Endothelial cell of umbilical vein (primary cell): ENCODE data around the gene ACTBL2. TPM values are rescaled to one million over a fixed set of nuclear protein-coding genes. Genes with fewer than 3 reads are reported as not detected.
A peak's percentile ranks its signal among the peaks of the same experiment; 100 is the strongest.

Experiments
- BruUV-seq: library from RNA; stranded (reverse); fragments of 400-500 nt; replicated peaks from 2 replicates; lab custom pipeline; 2021; lab: Mats Ljungman, UMichigan
- CTCF ChIA-PET: fragments of 300-600, 350-600 bp; sonication (Branson Sonifier 250); formaldehyde crosslinking; loops from one replicate; lab custom pipeline; 2021; ENCODE audit warnings: antibody characterized with exemption, inconsistent platforms; lab: Charles Lee
- POLR2A ChIA-PET: fragments of 300-600, 350-600 bp; sonication (Branson Sonifier 250); formaldehyde crosslinking; loops from one replicate; lab custom pipeline; 2021; ENCODE audit warnings: antibody characterized with exemption, inconsistent platforms; lab: Charles Lee
- DNase-seq: peaks from one replicate; pipeline ENCODE4 v3.0.0-alpha.2; 2011; ENCODE audit warnings: low read depth, low spot score
- FAIRE-seq: peaks from 2 replicates; lab custom pipeline; 2011; peaks lifted over from hg19 to GRCh38; lab: Jason Lieb, UNC
- H2AFZ ChIP-seq: 2 replicates; pipeline ENCODE4 v1.6.0; 2012; ENCODE audit warnings: low read depth, low read length, control low read depth, inconsistent platforms
- H3K27ac ChIP-seq: 2 replicates; pipeline ENCODE4 v1.5.1; 2011; ENCODE audit warnings: low read depth, mild to moderate bottlenecking, control low read depth, low read length, moderate library complexity; ENCODE audit not compliant: insufficient read depth
- H3K27me3 ChIP-seq, 2 experiments: 2 replicates each; pipeline versions ENCODE4 v1.6.0 to v1.6.1; 2011; ENCODE audit warnings: low read length in 2 of 2, mixed read lengths in 1 of 2; ENCODE audit not compliant: control insufficient read depth in 2 of 2, insufficient read depth in 2 of 2
- H3K36me3 ChIP-seq, 2 experiments: 2 replicates in 1 of 2; 3 replicates in 1 of 2; pipeline ENCODE4 v1.5.1; 2011; ENCODE audit warnings: low read length in 2 of 2, mild to moderate bottlenecking in 1 of 2, moderate library complexity in 1 of 2; ENCODE audit not compliant: control insufficient read depth in 2 of 2, insufficient read depth in 2 of 2; ENCODE audit errors: extremely low read depth in 1 of 2
- H3K4me1 ChIP-seq: 3 replicates; pipeline ENCODE4 v1.5.1; 2011; ENCODE audit warnings: mild to moderate bottlenecking, low read length; ENCODE audit not compliant: control insufficient read depth, insufficient read depth; ENCODE audit errors: extremely low read depth
- H3K4me2 ChIP-seq: 2 replicates; pipeline ENCODE4 v1.6.1; 2011; ENCODE audit warnings: low read length, control low read depth, mixed read lengths; ENCODE audit not compliant: insufficient read depth
- H3K4me3 ChIP-seq, 3 experiments: fragments of 200-600 bp in 1 of 3; sonication (generic), shearing (Covaris generic) in 1 of 3; replicated peaks in 1 of 3; 2 replicates each; pipeline ENCODE4 v1.5.1; 2011 to 2016; ENCODE audit warnings: control low read depth in 3 of 3, low read length in 3 of 3, mild to moderate bottlenecking in 2 of 3, inconsistent platforms in 1 of 3, low read depth in 1 of 3, moderate library complexity in 1 of 3; ENCODE audit not compliant: insufficient read depth in 1 of 3
- H3K79me2 ChIP-seq: 2 replicates; pipeline ENCODE4 v1.6.0; 2012; ENCODE audit warnings: low read length, inconsistent platforms; ENCODE audit not compliant: control insufficient read depth, insufficient read depth
- H3K9ac ChIP-seq: replicated peaks from 2 replicates; pipeline ENCODE3; 2011; ENCODE audit warnings: low read length, control low read depth; ENCODE audit not compliant: insufficient read depth; ENCODE audit errors: extremely low read depth
- H3K9me1 ChIP-seq: replicated peaks from 3 replicates; pipeline ENCODE4 v1.6.0; 2011; ENCODE audit warnings: mild to moderate bottlenecking, low read length; ENCODE audit not compliant: control insufficient read depth, insufficient read depth; ENCODE audit errors: extremely low read depth
- H3K9me3 ChIP-seq: replicated peaks from 2 replicates; pipeline ENCODE4 v1.5.1; 2012; ENCODE audit warnings: low read length, inconsistent platforms; ENCODE audit not compliant: control insufficient read depth, insufficient read depth
- H4K20me1 ChIP-seq: replicated peaks from 2 replicates; pipeline ENCODE3; 2011; ENCODE audit warnings: mild to moderate bottlenecking, low read length; ENCODE audit not compliant: control insufficient read depth, insufficient read depth; ENCODE audit errors: extremely low read depth
- EZH2 ChIP-seq: IDR thresholded peaks from 2 replicates; pipeline ENCODE4 v1.6.1; 2012; ENCODE audit warnings: borderline replicate concordance, low read depth, mild to moderate bottlenecking, moderate library complexity, low read length, inconsistent platforms; ENCODE audit not compliant: severe bottlenecking
- FOS ChIP-seq: IDR thresholded peaks from 2 replicates; pipeline ENCODE4 v1.6.1; 2011; ENCODE audit warnings: mild to moderate bottlenecking, low read length, moderate library complexity, borderline replicate concordance; ENCODE audit not compliant: insufficient read depth
- GATA2 ChIP-seq: IDR thresholded peaks from 2 replicates; pipeline ENCODE4 v1.7.0; 2011; ENCODE audit warnings: low read depth, mild to moderate bottlenecking, moderate library complexity, mixed read lengths, low read length; ENCODE audit not compliant: insufficient read length, insufficient read depth
- JUN ChIP-seq: IDR thresholded peaks from 2 replicates; pipeline ENCODE4 v1.6.1; 2011; ENCODE audit warnings: borderline replicate concordance, low read depth; ENCODE audit not compliant: insufficient read length, insufficient read depth
- MYC ChIP-seq: IDR thresholded peaks from one replicate; pipeline ENCODE4 v1.6.1; 2011; ENCODE audit warnings: mild to moderate bottlenecking, low read depth, low read length
- POLR2A ChIP-seq: IDR thresholded peaks from 2 replicates; pipeline ENCODE4 v1.6.1; 2012; ENCODE audit warnings: low read depth, mild to moderate bottlenecking, control low read depth, low read length
- POLR2AphosphoS5 ChIP-seq: IDR thresholded peaks from 2 replicates; pipeline ENCODE4 v1.6.1; 2012; ENCODE audit warnings: low read depth, mild to moderate bottlenecking, control low read depth, low read length, moderate library complexity; ENCODE audit not compliant: insufficient read depth
- dilution Hi-C: fragments of 300-500 bp; cut with MboI; formaldehyde crosslinking; loops from one replicate; pipeline ENCODE4 v1.15.0; 2019; ENCODE audit warnings: low sequenced_read_pairs; ENCODE audit not compliant: extremely low pct_ligation_motif_present
- intact Hi-C: fragments of 100-400 bp; cut with micrococcal nuclease; formaldehyde crosslinking; loops from one replicate; pipeline ENCODE4 v1.10.0; 2022
- polyA plus RNA-seq, 4 experiments: library from polyadenylated mRNA; depleted of rRNA in 3 of 4; stranded (reverse) in 3 of 4; unstranded in 1 of 4; fragments of >200 nt; gene quantifications; 2 replicates each; pipeline versions ENCODE4 v1.2.1 to v1.2.3, GENCODE V29; 2011 to 2012; ENCODE audit warnings: missing spikeins in 1 of 4
- total RNA-seq: library from RNA; stranded (reverse); gene quantifications from 2 replicates; pipeline ENCODE4 v1.2.3, GENCODE V29; 2021
- TF ChIP-seq, protein P1 (sequence below): IDR thresholded peaks from 2 replicates; pipeline ENCODE4 v1.6.1; 2011; ENCODE audit not compliant: insufficient read depth, insufficient read length
- TF ChIP-seq, protein P2 (sequence below), 2 donors: IDR thresholded peaks; 1 replicate in 1 of 2; 2 replicates in 1 of 2; pipeline ENCODE4 v1.5.1; 2011; ENCODE audit warnings: low read length in 2 of 2, mild to moderate bottlenecking in 2 of 2, moderate library complexity in 2 of 2, control low read depth in 1 of 2, inconsistent platforms in 1 of 2, low read depth in 1 of 2; ENCODE audit not compliant: insufficient read depth in 1 of 2; ENCODE audit errors: extremely low read depth in 1 of 2

The ACTBL2 gene
- total and polyA plus RNA-seq, 2 donors (not counting 3 experiments of a cell fraction or from before 2014, with no cell fraction given), result 0.08 TPM; not detected in 1

DNA sequence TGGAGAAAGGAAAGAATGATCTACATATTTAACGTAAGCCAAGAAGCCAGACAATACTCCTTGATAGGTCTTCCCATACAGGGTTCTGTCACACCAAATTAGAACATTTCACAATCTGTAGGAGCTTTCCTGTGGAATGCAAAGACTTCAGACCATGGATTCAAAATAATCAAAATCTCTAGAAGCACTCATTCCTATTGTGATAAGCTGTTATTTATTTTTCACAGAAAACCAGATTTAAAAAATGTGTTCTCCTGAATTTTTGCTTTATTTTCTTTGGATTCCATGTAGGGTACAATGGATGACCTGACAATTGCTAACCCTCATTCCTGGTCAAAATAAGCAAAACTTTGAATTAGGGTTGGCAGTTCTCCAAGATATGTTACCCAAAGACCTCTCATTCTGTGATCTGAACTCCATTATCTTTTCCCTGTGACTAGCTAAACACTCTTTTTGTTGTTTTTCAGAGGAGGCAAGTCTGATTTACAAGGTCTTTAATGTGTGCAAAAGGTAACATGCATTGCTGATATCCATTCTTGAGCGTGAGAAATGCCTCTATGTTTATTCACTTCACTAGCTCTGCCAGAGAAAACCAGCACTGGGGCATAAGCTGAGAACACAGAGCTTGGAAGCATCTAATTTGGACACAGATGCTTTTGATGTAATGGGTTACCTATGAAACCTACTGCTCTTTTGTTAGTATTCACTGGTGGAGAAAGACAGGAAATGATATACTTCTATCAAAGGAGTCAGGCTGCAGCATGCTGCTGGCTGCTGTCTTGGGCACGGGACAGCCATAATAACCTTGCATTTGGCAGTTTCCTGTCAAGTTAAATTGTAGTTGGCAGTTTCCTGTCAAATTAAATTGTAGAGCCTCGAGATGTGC is 31.4 kb downstream of the ACTBL2 start:
- H3K4me2 ChIP-seq, result peak overlapping the region; percentile 62
- H3K27me3 ChIP-seq, result no peaks in the 10 kb centered on the region
- H4K20me1 ChIP-seq, result no peaks in the 10 kb centered on the region
- FAIRE-seq, result peak; percentile 83
- peak; percentile 15 for TF ChIP-seq GATA2
- peak; percentile 31 for TF ChIP-seq POLR2A
- no peak for TF ChIP-seq EZH2
- peak; percentile 89 for DNase-seq
- H3K4me3 ChIP-seq, result no peak overlapping the region
- H3K9ac ChIP-seq, result no peak overlapping the region
- peak overlapping the region; percentile 55 for H3K27ac ChIP-seq
- no peaks in the 10 kb centered on the region for H3K9me1 ChIP-seq
- dilution Hi-C loops (no loop called here), intact Hi-C loops (loop anchor here (1.0 kb wide), 1 partner anchor 16 kb away; no protein-coding TSS in a partner anchor)
- no peaks in the 10 kb centered on the region for H3K9me3 ChIP-seq
- peak overlapping the region; percentile 25 for H2AFZ ChIP-seq
- H3K4me1 ChIP-seq, result peaks cover 18% of the 10 kb centered on the region
- ChIA-PET CTCF (interaction anchor here (0.9 to 2.1 kb wide), 9 partner anchors 9 to 327 kb away, joined by 3 to 9 read pairs (median 4); no protein-coding TSS in a partner anchor), POLR2A (interaction anchor here (0.6 kb wide), 1 partner anchor 36 kb away, joined by 3 read pairs; no protein-coding TSS in a partner anchor)
- H3K79me2 ChIP-seq, result no peaks in the 10 kb centered on the region
- no peaks in the 10 kb centered on the region for H3K36me3 ChIP-seq
- no TSS peak for BruUV-seq

DNA sequence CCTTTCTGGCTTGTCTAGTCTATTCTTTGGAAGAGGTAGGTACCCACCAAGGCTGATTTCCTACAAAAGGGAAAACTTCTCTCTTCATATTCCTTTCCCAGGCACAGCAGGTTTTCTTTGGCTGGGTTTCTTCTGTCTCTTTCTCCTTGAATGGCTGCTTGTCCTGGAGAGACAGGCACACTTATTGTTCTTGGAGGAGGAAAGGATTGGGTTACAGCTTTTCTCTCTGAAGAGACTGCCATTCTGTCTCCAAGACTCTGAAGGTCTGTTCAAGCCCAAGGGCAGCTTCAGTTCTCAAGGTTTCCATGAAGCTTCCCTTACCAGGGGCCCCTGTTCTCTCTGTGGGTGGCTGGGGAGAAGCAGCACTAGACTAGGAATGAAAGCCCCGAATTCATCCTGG is 33.9 kb downstream of the ACTBL2 start:
- H3K4me1 ChIP-seq, result peaks cover 18% of the 10 kb centered on the region
- no peaks in the 10 kb centered on the region for H3K27me3 ChIP-seq
- H3K27ac ChIP-seq, result no peak overlapping the region
- peak; percentile 49 for DNase-seq
- ChIA-PET CTCF (no interaction called here), POLR2A (no interaction called here)
- H3K9me3 ChIP-seq, result no peaks in the 10 kb centered on the region
- H3K4me3 ChIP-seq, result no peak overlapping the region
- H3K79me2 ChIP-seq, result no peaks in the 10 kb centered on the region
- H3K9me1 ChIP-seq, result no peaks in the 10 kb centered on the region
- no TSS peak for BruUV-seq
- H3K4me2 ChIP-seq, result no peak overlapping the region
- TF ChIP-seq, protein P1, sequence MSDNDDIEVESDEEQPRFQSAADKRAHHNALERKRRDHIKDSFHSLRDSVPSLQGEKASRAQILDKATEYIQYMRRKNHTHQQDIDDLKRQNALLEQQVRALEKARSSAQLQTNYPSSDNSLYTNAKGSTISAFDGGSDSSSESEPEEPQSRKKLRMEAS, result no peak
- TF ChIP-seq JUN (no peak), GATA2 (no peak), FOS (no peak), POLR2AphosphoS5 (no peak), MYC (no peak), EZH2 (no peak), POLR2A (no peak)
- TF ChIP-seq, protein P2, sequence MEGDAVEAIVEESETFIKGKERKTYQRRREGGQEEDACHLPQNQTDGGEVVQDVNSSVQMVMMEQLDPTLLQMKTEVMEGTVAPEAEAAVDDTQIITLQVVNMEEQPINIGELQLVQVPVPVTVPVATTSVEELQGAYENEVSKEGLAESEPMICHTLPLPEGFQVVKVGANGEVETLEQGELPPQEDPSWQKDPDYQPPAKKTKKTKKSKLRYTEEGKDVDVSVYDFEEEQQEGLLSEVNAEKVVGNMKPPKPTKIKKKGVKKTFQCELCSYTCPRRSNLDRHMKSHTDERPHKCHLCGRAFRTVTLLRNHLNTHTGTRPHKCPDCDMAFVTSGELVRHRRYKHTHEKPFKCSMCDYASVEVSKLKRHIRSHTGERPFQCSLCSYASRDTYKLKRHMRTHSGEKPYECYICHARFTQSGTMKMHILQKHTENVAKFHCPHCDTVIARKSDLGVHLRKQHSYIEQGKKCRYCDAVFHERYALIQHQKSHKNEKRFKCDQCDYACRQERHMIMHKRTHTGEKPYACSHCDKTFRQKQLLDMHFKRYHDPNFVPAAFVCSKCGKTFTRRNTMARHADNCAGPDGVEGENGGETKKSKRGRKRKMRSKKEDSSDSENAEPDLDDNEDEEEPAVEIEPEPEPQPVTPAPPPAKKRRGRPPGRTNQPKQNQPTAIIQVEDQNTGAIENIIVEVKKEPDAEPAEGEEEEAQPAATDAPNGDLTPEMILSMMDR (IDR thresholded peaks at IDR 0.05; ENCODE audit: extremely low read depth in 1 of 2, insufficient read depth in 1 of 2, low read depth in 1 of 2, low read length in 2 of 2), result no peak
- H3K9ac ChIP-seq, result no peak overlapping the region
- peak overlapping the region; percentile 40 for H2AFZ ChIP-seq
- no peaks in the 10 kb centered on the region for H4K20me1 ChIP-seq
- no peak for FAIRE-seq
- H3K36me3 ChIP-seq, result no peaks in the 10 kb centered on the region
- intact Hi-C loops, result no loop called here
- dilution Hi-C loops, result no loop called here
